ENCODE data around the gene SGMS2.

DNA sequence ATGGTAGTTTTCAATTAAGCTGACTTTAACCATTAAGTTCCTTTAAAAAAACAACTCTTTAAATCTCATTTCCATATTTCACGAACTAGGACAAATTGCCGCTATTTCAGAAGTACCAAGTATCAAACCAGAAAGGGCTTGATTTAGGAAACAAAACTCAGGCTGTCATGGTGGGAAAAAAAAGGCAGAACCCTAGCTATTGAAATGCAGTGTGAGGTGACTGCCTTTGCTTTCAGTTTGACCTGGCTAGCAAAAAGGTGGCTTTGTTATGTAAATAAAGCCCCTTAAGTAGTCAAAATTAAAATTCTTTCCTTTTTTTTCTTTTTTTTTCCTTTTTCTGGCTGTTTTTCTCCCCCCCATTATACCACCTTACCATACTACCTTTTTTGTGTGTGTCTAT lies 66.0 kb downstream of the SGMS2 start:
- TF ChIP-seq CTCF (IDR thresholded peaks at IDR 0.05) (no peak), ZFX (IDR thresholded peaks at IDR 0.05; ENCODE audit: borderline replicate concordance) (no peak)
